Cerebellar nuclear complex (tissue), 1 donor: ENCODE measurements around the gene ZIC4.

Experiments
- DNase-seq, 2 experiments: peaks; one replicate each; lab custom pipeline; 2025; lab: John Stamatoyannopoulos, UW

Gene ZIC4

DNA sequence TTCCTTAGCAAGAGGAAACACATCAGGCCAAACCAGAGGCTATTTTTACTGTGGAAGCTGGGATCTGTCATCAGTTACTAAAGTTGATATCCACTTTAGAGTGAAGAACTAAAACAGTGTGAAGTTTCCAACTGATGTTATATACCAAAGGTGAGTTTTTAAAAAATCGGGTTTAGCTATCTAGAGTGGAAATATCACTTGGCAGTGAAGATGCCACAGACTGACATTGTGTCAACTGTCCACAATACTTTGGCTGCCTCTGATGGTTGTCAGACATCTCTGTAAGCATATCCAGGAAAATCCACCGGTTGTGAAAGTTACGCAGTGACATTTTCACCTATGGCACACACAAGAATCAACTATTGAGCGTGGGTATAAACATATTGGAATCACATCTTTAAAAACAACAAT is 12.0 kb upstream of the ZIC4 start:
- no peak for DNase-seq

DNA sequence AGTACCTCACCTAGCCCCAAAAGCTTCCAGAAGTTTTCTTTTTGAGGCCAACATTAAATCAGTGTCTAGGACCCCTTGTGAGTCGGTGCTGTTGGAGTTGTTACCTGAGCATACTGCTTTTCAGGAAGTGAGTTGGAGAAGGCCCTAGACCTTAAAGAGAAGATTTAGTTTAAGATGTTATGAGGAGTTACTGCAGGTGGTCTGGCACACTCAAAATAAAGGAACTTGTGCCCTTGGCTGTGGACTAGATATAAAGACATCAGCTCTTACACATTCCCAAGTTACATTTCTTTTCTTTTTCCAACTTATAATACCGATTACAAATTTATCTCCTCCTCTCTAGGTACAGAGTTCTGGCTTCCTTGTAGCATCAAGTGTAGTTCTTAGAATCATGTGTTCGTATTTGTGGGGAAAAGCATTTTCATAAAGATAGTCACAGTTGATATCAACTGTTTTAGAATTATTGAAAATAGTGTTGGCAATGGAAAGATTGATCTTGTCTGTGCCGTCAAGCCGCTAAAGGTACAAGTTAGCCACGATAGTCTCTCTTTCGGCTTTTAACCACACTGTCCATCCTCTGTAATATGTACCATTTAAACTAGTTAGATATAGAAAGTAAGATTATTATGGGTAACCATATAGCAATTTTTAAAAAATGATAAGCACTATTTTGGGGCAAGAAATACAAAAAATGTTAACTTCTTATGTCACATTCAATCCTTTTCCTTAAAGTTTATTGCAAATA is 11.4 kb upstream of the ZIC4 start:
- DNase-seq = no peak

DNA sequence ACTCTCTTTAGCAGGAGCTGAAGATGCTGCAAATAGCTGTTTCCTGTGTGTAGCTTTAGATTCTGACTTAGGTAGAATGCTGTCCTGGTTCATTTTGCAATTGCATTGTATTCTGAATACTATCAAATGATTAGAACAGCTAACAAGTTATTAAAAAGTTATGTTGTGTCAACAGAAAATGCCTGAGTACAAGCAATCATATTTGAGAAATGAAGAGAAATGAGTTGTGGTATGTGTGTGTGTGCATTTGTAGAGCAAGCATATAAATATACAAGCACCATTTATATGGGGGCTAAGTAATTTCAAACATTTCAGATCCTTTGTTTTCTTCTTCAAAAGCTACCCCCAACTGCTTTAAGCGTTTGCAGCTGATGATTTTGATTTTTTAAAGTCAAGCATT is 10.6 kb upstream of the ZIC4 start:
- no peak for DNase-seq

DNA sequence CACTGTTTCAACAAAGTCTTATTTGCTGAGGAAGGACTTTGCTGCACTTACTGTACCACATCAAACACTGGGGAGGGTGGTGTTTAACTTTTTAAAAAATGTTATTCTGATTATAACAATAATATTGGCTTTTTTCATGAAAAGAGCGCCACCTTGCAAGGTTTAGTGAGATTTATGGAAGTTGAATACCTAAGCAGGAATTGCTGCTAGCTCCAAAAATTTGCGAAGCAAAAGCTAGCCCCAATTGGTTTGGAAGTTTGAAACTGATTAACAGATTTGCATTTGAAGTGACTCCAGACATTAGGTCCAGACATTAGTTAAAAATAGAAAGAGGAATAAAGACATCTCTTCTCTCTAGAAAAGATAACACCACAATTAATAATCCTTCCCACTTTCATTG is 9.5 kb upstream of the ZIC4 start:
- DNase-seq = no peak

GRCh38 chr3:147415286-147415685 is 8.9 kb upstream of the ZIC4 start:
- DNase-seq = peak; percentile 43 to 73

DNA sequence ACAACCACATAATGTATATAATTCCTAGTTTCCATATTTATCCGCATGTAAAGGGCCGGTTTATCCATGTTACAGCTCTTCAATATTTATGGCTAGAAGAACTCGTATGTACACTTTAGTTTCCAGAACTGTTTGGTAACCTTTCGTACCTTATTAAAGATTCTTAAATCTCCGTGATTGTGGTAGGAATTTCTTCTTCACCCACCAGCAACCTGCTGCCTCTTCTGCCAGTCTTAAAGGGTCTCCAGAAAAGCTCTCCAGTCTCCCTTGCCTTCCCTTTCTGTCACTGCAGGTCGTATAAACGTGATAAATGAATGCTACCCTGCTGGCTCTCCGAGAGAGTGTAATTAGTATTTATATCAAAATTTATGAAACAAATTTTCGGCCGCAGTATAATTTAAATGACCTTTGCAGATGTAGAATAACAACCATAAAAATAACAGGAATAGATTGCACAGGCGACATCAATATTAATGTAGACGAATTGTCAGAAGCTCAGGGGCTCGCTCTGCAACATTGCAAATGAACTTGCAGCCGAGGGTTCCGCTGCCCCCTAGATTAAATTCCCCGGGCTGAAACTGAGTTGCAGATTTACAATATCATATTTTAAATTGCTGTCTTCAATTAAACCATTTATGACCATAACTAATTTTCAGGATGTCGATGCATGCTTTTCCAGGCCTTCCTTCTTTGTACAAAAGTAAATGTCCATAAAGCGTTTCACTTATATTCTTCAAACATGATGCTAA is 8.2 kb upstream of the ZIC4 start:
- DNase-seq = no peak

GRCh38 chr3:147413686-147414389 is 7.5 kb upstream of the ZIC4 start:
- DNase-seq = no peak

GRCh38 chr3:147412917-147413685 is 6.8 kb upstream of the ZIC4 start:
- DNase-seq = no peak

DNA sequence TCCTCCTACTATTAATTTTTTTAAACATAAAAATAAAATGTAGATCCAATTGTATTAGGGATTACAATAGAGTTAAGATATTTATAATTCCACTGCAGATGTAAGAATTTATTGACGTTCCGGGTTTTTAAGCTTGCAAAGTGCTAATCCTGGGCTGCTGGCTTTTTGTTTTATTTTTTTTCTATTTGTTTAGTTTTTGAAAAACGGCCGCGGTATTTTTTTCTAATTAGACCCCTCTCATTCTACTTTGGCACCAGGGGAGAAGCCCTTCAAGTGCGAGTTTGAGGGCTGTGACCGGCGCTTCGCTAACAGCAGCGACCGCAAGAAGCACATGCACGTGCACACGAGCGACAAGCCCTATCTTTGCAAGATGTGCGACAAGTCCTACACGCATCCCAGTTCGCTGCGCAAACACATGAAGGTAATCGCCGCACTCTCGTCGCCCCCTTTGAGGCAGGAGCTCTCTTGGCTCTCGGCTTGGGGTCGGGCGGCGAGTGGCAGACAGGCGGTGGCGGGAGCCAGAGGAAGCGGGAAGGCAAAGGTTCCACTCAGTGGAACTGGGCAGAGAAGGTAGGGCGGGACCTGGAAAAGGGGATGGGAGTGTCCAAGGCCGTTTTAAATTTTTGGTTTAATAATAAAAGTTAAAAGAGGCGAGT is 6.0 kb upstream of the ZIC4 start:
- DNase-seq = no peak

- DNase-seq = no peak
These were observed 5.5 kb upstream of the ZIC4 start for GRCh38 chr3:147411815-147412241.

DNA sequence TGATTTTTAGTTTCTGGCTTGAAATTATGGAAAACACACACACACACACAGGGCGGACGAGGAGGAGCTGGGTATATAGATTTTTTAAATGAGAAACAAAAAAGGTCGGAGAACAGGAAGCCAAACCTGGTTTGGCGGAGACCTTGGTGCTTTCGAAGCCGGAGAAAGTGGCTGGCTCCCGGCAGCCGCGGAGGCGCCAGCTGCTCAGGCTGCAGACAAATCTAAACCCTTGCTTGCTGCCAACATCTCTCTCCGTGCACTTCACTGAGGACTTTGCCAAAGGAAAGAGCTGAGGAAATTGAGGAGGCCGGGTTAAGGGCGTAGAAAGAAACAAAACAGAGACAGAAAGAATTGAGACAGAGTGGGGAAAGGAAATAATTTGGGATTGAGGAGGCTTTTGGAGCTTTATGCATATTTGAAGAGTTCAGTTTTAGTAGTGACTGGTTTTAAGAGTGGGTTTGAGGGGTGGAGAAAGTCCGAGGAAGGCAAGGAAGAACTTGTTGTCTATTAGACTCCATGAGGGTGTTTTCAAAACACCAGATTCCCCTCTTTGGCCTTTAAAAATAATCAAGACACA is 5.0 kb upstream of the ZIC4 start:
- DNase-seq = no peak

DNA sequence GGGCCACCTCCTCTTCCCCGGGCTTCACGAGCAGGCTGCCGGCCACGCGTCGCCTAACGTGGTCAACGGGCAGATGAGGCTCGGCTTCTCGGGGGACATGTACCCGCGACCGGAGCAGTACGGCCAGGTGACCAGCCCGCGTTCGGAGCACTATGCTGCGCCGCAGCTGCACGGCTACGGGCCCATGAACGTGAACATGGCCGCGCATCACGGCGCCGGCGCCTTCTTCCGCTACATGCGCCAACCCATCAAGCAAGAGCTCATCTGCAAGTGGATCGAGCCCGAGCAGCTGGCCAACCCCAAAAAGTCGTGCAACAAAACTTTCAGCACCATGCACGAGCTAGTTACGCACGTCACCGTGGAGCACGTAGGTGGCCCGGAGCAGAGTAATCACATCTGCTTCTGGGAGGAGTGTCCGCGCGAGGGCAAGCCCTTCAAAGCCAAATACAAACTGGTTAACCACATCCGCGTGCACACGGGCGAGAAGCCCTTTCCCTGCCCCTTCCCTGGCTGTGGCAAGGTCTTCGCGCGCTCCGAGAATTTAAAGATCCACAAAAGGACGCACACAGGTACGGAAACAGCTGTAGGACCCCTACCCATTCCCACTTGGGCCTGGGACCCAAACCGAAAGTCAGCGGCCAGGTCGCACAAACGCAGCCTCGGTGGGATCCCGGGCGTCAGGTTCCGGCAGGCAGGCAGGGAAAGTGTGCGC is 4.3 kb upstream of the ZIC4 start:
- no peak for DNase-seq

DNA sequence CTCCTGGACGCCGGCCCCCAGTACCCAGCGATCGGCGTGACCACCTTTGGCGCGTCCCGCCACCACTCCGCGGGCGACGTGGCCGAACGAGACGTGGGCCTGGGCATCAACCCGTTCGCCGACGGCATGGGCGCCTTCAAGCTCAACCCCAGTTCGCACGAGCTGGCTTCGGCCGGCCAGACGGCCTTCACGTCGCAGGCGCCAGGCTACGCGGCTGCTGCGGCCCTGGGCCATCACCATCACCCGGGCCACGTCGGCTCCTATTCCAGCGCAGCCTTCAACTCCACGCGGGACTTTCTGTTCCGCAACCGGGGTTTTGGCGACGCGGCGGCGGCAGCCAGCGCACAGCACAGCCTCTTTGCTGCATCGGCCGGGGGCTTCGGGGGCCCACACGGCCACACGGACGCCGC is 3.8 kb upstream of the ZIC4 start:
- DNase-seq = no peak

DNA sequence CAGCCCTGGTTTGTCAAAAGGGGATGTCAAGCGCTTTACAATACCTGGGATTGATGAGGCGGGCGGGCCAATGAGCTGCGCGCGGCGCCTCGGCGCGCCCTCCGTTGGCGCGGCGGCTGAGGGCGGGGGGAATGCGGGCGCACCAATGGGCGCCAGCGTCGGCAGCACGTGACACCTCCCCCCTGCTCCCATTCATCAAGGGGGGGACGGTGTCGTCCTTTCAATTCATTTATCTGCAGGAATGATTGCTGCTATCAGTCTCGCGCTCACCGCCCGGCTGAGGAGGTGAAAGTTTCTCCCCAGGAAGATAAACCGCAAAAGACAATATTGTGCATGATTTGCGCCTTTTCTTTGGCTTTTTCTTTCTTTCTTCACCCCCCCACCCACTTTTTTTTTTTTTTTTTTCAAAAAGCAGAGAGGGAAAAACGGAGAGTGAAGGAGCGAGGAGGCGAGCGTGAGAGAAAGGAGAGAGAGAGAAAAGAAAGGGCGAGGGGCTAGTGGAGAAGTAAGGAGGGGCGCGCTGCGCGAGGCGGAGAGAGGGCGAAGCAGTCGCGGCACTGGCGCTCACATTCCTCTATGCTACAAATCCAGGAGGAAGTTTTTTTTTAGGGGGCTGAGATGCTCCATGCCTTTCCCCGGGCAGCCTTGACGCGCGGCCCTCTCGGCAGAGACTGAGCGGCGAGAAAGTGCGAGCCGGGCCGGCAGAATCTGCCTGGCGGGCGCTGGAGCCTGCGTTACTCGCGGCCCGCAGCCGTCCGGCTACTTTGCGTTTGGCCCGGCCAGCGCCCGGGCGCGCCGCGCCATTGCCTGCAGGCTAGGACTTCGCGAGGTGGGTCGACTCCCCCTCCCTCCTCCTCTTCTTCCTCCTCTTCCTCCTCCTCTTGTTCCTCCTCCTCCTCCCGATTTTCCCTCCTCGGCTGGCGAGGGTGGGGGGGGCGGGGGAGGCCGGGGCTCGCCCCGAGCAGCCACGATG is 3.1 kb upstream of the ZIC4 start, which contains the start of gene ZIC1:
ZIC1 (plus strand) TSS at position 223 of the 973 bp plus-strand sequence; CDS start at position 971, 748 bp downstream.
- DNase-seq = peak; percentile 86 to 87

DNA sequence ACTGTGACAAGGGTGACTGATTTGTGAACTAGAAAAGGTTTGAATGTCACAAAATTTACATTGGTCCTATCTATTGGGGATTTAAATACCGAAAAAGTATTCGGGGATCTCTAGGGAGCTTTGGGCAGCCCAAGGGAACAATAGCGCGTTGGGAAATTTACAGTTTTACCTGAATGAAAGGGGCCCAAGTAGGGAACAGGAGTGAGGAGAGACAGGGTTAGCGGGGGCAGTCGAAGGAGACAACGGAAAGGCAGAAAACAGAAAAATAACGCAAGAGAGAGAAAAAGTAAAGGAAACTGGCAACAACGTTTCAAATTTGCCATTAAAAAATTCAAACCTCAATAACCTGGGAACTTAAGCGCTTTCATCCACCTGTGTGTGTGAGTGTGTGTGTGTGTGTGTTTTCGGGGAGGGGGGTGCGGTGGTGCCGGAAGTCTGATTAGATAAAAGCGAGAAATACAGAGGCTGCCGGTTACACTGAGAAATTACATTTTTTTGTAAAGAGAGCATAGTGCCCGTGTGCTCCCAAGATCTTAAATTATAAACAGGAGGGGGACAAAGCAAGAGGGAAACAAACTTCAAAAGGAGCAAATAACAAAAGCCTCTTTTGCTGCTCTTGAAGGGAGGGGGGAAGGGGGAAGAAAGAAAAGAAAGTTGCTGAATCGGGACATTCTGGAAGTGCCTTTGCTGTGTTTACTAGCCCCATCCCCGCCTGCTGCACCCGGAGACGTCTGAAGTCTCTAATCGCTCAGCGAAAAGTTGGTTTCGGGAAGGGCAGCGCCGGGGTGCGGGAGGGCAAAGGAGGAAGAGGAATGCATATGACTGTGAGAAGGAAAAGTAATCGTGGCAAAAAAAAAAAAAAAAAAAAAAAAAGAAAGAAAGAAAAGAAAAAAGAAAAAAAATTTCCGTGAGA is 2.1 kb upstream of the ZIC4 start:
- DNase-seq = no peak

- DNase-seq = no peak
These were observed 1.3 kb upstream of the ZIC4 start for GRCh38 chr3:147407498-147408187.

GRCh38 chr3:147407114-147407497 is 763 bp upstream of the ZIC4 start:
- peak in 1 of 2 experiments; percentile 16 for DNase-seq
